Erythroblast (primary cell): Measurements from ENCODE around the gene ARHGEF28.

Source experiments
- DNase-seq, 2 experiments: peaks; one replicate each; lab custom pipeline; 2025; lab: John Stamatoyannopoulos, UW
- GATA1 ChIP-seq: IDR thresholded peaks from 2 replicates; pipeline ENCODE4 v1.6.1; 2011; ENCODE audit warnings: low read depth, mild to moderate bottlenecking, control low read depth, low read length, moderate library complexity
- POLR2A ChIP-seq: IDR thresholded peaks from 2 replicates; pipeline ENCODE4 v1.6.1; 2011; ENCODE audit warnings: mild to moderate bottlenecking, low read length

The ARHGEF28 gene

GRCh38 chr5:73625944-73626811, at the start of gene ARHGEF28:
Gene ARHGEF28, plus strand, starts transcription at chr5:73626196. Its CDS starts 58,656 bp downstream, at chr5:73684852.
- no peak for TF ChIP-seq GATA1
- TF ChIP-seq POLR2A = no peak
- DNase-seq = peak; percentile 45 to 50

- TF ChIP-seq GATA1 = no peak
- no peak for TF ChIP-seq POLR2A
- DNase-seq = no peak
These were observed 43.5 kb upstream of the ARHGEF28 start for GRCh38 chr5:73582285-73583145.

GRCh38 chr5:73587923-73588322, 38.1 kb upstream of the ARHGEF28 start:
- TF ChIP-seq GATA1 = no peak

GRCh38 chr5:73591102-73591695, 34.8 kb upstream of the ARHGEF28 start:
- DNase-seq = peak; percentile 77 to 87
- TF ChIP-seq GATA1 (no peak), POLR2A (no peak)

More at GRCh38 chr5:73587923-73588322, 38.1 kb upstream of the ARHGEF28 start:
- DNase-seq = no peak

GRCh38 chr5:73591698-73592501, 34.1 kb upstream of the ARHGEF28 start:
- no peak for DNase-seq
- TF ChIP-seq POLR2A (no peak), GATA1 (no peak)

- DNase-seq = no peak
- no peak for TF ChIP-seq POLR2A
- TF ChIP-seq GATA1 = no peak
These were observed 33.4 kb upstream of the ARHGEF28 start for GRCh38 chr5:73592551-73592950.

- TF ChIP-seq POLR2A (no peak), GATA1 (no peak)
- DNase-seq = peak; percentile 50 to 64
These were observed 29.2 kb upstream of the ARHGEF28 start for GRCh38 chr5:73596705-73597328.

GRCh38 chr5:73599380-73599779, 26.6 kb upstream of the ARHGEF28 start:
- TF ChIP-seq POLR2A (no peak), GATA1 (no peak)
- DNase-seq = no peak

GRCh38 chr5:73603998-73604397, 22.0 kb upstream of the ARHGEF28 start:
- TF ChIP-seq POLR2A = no peak
- TF ChIP-seq GATA1 = no peak
- no peak for DNase-seq

- TF ChIP-seq GATA1 (no peak), POLR2A (no peak)
- no peak for DNase-seq
These were observed 20.5 kb upstream of the ARHGEF28 start for GRCh38 chr5:73605223-73606087.

GRCh38 chr5:73606206-73606753, 19.7 kb upstream of the ARHGEF28 start:
- TF ChIP-seq GATA1 (no peak), POLR2A (no peak)
- DNase-seq = no peak
